ENCODE results near the gene LUZP2.
"Not testable (repeated sequence)": the region's sequence is repeated elsewhere in the genome, so short reads cannot be mapped to it uniquely, and the experiment has no call there.

The LUZP2 gene

GRCh38 chr11:24932110-24933000, 435.5 kb downstream of the LUZP2 start:
- no peak for DNase-seq

GRCh38 chr11:24934733-24935439, 438.0 kb downstream of the LUZP2 start:
- no peak for DNase-seq

- no peak for DNase-seq
Measured at GRCh38 chr11:24944891-24945290, 448.0 kb downstream of the LUZP2 start.

GRCh38 chr11:24949406-24949805, 452.6 kb downstream of the LUZP2 start:
- DNase-seq: no peak

GRCh38 chr11:24963852-24964251, 467.0 kb downstream of the LUZP2 start:
- no peak for DNase-seq

- no peak for DNase-seq
Measured at GRCh38 chr11:24965748-24966147, 468.9 kb downstream of the LUZP2 start.

GRCh38 chr11:24993903-24994302, 497.1 kb downstream of the LUZP2 start:
- not testable (repeated sequence) for DNase-seq

- DNase-seq: not testable (repeated sequence)
Measured at GRCh38 chr11:24999929-25000328, 503.1 kb downstream of the LUZP2 start.

GRCh38 chr11:25037431-25037830, 540.6 kb downstream of the LUZP2 start:
- no peak for DNase-seq

GRCh38 chr11:25038131-25038530, 541.3 kb downstream of the LUZP2 start:
- DNase-seq: no peak

- no peak for DNase-seq
Measured at GRCh38 chr11:25039165-25039564, 542.3 kb downstream of the LUZP2 start.

GRCh38 chr11:25048632-25049031, 551.8 kb downstream of the LUZP2 start:
- no peak for DNase-seq

- DNase-seq: no peak
Measured at GRCh38 chr11:25052844-25053243, 556.0 kb downstream of the LUZP2 start.

- no peak for DNase-seq
Measured at GRCh38 chr11:25057861-25058260, 561.0 kb downstream of the LUZP2 start.

GRCh38 chr11:25065746-25066145, 568.9 kb downstream of the LUZP2 start:
- no peak for DNase-seq

- DNase-seq: no peak
Measured at GRCh38 chr11:25066706-25067105, 569.9 kb downstream of the LUZP2 start.

GRCh38 chr11:25068451-25068850, 571.6 kb downstream of the LUZP2 start:
- no peak for DNase-seq

- DNase-seq: no peak
Measured at GRCh38 chr11:25094085-25094802, 597.4 kb downstream of the LUZP2 start.

- DNase-seq: no peak
Measured at GRCh38 chr11:25119416-25119815, 622.6 kb downstream of the LUZP2 start.
